ENCODE data around the gene MCRIP1. TPM values are rescaled to one million over a fixed set of nuclear protein-coding genes. Genes with fewer than 3 reads are reported as not detected.
"Not testable (repeated sequence)": the region's sequence is repeated elsewhere in the genome, so short reads cannot be mapped to it uniquely, and the experiment has no call there.

MCRIP1 gene
- total RNA-seq, 1 donor from 2014 or later = 109 TPM

- DNase-seq (ENCODE audit: missing footprints) (no peak), ATAC-seq (no peak)
- intact Hi-C loops (cut with DNase I) = no loop called here
Observed at GRCh38 chr17:81844327-81844851, 11.3 kb upstream of the MCRIP1 start.

- intact Hi-C loops (cut with DNase I) = no loop called here
- no peak for ATAC-seq
Observed at GRCh38 chr17:81843713-81844326, 10.7 kb upstream of the MCRIP1 start.

GRCh38 chr17:81842725-81843504, 9.8 kb upstream of the MCRIP1 start:
- DNase-seq (ENCODE audit: missing footprints) = no peak
- intact Hi-C loops (cut with DNase I) = no loop called here
- no peak for ATAC-seq

More at GRCh38 chr17:81843713-81844326, 10.7 kb upstream of the MCRIP1 start:
- no peak for DNase-seq (ENCODE audit: missing footprints)

- DNase-seq (ENCODE audit: missing footprints) (no peak), ATAC-seq (no peak)
- intact Hi-C loops (cut with DNase I) = no loop called here
Observed at GRCh38 chr17:81842378-81842724, 9.3 kb upstream of the MCRIP1 start.

- intact Hi-C loops (cut with DNase I) = no loop called here
- peak; percentile 3 for ATAC-seq
- DNase-seq (ENCODE audit: missing footprints) = no peak
Observed at GRCh38 chr17:81841866-81842265, 8.8 kb upstream of the MCRIP1 start.

- peak; percentile 72 for ATAC-seq
- intact Hi-C loops (cut with DNase I) = no loop called here
Observed at GRCh38 chr17:81840826-81841778, 8.0 kb upstream of the MCRIP1 start.

GRCh38 chr17:81840059-81840458, 7.0 kb upstream of the MCRIP1 start:
- ATAC-seq; intact Hi-C loops (cut with DNase I); DNase-seq (ENCODE audit: missing footprints): not testable (repeated sequence)

More at GRCh38 chr17:81840826-81841778, 8.0 kb upstream of the MCRIP1 start:
- no peak for DNase-seq (ENCODE audit: missing footprints)

- intact Hi-C loops (cut with DNase I) = no loop called here
- no peak for DNase-seq (ENCODE audit: missing footprints)
- ATAC-seq = no peak
Observed at GRCh38 chr17:81839301-81839700, 6.2 kb upstream of the MCRIP1 start.

- ATAC-seq (no peak), DNase-seq (ENCODE audit: missing footprints) (no peak)
- intact Hi-C loops (cut with DNase I) = no loop called here
Observed at GRCh38 chr17:81838753-81839255, 5.7 kb upstream of the MCRIP1 start.

GRCh38 chr17:81837641-81838040, 4.5 kb upstream of the MCRIP1 start:
- intact Hi-C loops (cut with DNase I) = no loop called here
- no peak for ATAC-seq
- DNase-seq (ENCODE audit: missing footprints) = no peak

- intact Hi-C loops (cut with DNase I) = no loop called here
- DNase-seq (ENCODE audit: missing footprints) (no peak), ATAC-seq (no peak)
Observed at GRCh38 chr17:81834831-81835267, 1.8 kb upstream of the MCRIP1 start, which contains the start of gene PPP1R27. TSS of gene PPP1R27 (minus strand) at chr17:81835050. CDS start at chr17:81834953, 97 bp downstream.

GRCh38 chr17:81833921-81834830, 1.1 kb upstream of the MCRIP1 start:
- intact Hi-C loops (cut with DNase I) = loop anchor here (1.0 kb wide), 1 partner anchor 26 kb away; the partner anchor contains the start of gene P4HB
- no peak for DNase-seq (ENCODE audit: missing footprints)

GRCh38 chr17:81832608-81833159, 407 bp downstream of the MCRIP1 start:
- ATAC-seq = no peak
- intact Hi-C loops (cut with DNase I) = loop anchor here (1.0 kb wide), 1 partner anchor 28 kb away; the partner anchor contains the start of gene P4HB
- DNase-seq (ENCODE audit: missing footprints) = no peak

More at GRCh38 chr17:81833921-81834830, 1.1 kb upstream of the MCRIP1 start:
- ATAC-seq = no peak

- DNase-seq (ENCODE audit: missing footprints) (no peak), ATAC-seq (peak; percentile 22)
- intact Hi-C loops (cut with DNase I) = no loop called here
Observed at GRCh38 chr17:81831957-81832607, 1.0 kb downstream of the MCRIP1 start.

- ATAC-seq = no peak
- intact Hi-C loops (cut with DNase I) = no loop called here
- DNase-seq (ENCODE audit: missing footprints) = no peak
Observed at GRCh38 chr17:81831563-81831956, 1.5 kb downstream of the MCRIP1 start.

- no peak for ATAC-seq
- no peak for DNase-seq (ENCODE audit: missing footprints)
- intact Hi-C loops (cut with DNase I) = no loop called here
Observed at GRCh38 chr17:81829858-81830257, 3.2 kb downstream of the MCRIP1 start.

- intact Hi-C loops (cut with DNase I) = no loop called here
- no peak for DNase-seq (ENCODE audit: missing footprints)
- no peak for ATAC-seq
Observed at GRCh38 chr17:81828656-81829055, 4.4 kb downstream of the MCRIP1 start.

Measured in Right ventricle myocardium inferior (tissue), 1 donor.